Hepatocyte (in vitro differentiated cells): ENCODE measurements around the gene ZNF536.

ENCODE experiments used
- CTCF ChIP-seq: fragments of 200-600 bp; sonication (generic); IDR thresholded peaks from 2 replicates; pipeline ENCODE4 v1.5.1; 2016; ENCODE audit warnings: antibody characterized with exemption, mild to moderate bottlenecking; ENCODE audit not compliant: poor library complexity
- EZH2 ChIP-seq: fragments of 200-600 bp; sonication (generic); IDR thresholded peaks from 2 replicates; pipeline ENCODE4 v1.6.1; 2016; ENCODE audit warnings: antibody characterized with exemption, mild to moderate bottlenecking, borderline replicate concordance
- EZH2phosphoT487 ChIP-seq: fragments of 200-600 bp; sonication (generic); IDR thresholded peaks from one replicate; pipeline ENCODE4 v1.6.1; 2018; ENCODE audit warnings: antibody characterized with exemption, mild to moderate bottlenecking, low read depth, moderate library complexity; ENCODE audit not compliant: unreplicated experiment, severe bottlenecking

GRCh38 chr19:30395283-30395682, 23.1 kb downstream of the ZNF536 start:
- no peak for TF ChIP-seq CTCF
- no peak for TF ChIP-seq EZH2
- TF ChIP-seq EZH2phosphoT487, result no peak
